ENCODE measurements around the gene ATXN3. TPM values are rescaled to one million over a fixed set of nuclear protein-coding genes. Genes with fewer than 3 reads are reported as not detected.

ATXN3 gene
- total and polyA plus RNA-seq, 2 of the 13 experiments (the other 11 are each of a cell fraction or from before 2014, with no cell fraction given): 14.9 to 17.3 TPM

DNA sequence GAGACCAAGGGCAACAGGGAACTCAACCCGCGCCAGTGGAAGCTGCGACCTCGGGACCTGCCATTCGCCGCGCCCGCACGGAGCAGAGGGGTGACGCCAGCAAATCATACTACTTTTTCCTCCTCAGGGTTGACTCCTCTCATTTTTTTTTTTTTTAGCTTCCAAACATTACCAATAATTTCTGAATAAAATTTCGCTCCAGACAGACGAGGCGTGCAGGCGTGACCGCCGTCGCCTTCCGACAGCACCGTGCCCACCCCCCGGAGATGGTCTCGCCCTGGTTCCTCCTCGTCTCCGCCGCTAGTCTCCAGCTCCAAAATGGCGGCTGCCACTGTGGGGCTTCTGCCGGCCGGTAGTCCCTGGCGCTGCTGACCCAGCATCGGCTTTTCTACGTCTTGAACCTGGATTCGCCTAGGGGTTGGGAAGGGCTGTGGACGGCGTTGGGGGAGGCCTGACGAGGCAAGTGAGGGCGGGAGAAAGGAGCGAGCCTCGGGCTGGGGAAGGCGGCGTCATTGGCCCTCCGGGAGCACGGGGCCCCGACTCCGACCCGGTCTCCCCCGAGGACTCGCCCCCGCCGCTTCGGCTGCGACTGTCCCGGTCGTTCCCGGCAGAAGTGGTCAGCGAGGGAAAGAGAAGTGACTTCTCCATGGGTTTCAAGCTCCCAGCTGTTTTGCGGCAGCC is 15.4 kb upstream of the ATXN3 start, which contains the start of the genes CPSF2 and NDUFB1 (continued):
- TF ChIP-seq MEF2D (CRISPR knock-in tag; IDR thresholded peaks at IDR 0.05): 0 out of 2 replicates have a peak, but pooled peaks have one; percentile 30
- 0 out of 2 replicates have a peak, but pooled peaks have one; percentile 35 for TF ChIP-seq CHCHD3 (CRISPR knock-in tag; IDR thresholded peaks at IDR 0.05)
- TF ChIP-seq FOXK1 (CRISPR knock-in tag; IDR thresholded peaks at IDR 0.05; ENCODE audit: borderline replicate concordance, low read depth): peak; percentile 34; the same call in 1 of the 2 replicates
- TF ChIP-seq, protein P1, sequence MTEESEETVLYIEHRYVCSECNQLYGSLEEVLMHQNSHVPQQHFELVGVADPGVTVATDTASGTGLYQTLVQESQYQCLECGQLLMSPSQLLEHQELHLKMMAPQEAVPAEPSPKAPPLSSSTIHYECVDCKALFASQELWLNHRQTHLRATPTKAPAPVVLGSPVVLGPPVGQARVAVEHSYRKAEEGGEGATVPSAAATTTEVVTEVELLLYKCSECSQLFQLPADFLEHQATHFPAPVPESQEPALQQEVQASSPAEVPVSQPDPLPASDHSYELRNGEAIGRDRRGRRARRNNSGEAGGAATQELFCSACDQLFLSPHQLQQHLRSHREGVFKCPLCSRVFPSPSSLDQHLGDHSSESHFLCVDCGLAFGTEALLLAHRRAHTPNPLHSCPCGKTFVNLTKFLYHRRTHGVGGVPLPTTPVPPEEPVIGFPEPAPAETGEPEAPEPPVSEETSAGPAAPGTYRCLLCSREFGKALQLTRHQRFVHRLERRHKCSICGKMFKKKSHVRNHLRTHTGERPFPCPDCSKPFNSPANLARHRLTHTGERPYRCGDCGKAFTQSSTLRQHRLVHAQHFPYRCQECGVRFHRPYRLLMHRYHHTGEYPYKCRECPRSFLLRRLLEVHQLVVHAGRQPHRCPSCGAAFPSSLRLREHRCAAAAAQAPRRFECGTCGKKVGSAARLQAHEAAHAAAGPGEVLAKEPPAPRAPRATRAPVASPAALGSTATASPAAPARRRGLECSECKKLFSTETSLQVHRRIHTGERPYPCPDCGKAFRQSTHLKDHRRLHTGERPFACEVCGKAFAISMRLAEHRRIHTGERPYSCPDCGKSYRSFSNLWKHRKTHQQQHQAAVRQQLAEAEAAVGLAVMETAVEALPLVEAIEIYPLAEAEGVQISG (CRISPR knock-in tag; IDR thresholded peaks at IDR 0.05): peak; percentile 45; the same call in 1 of the 2 replicates
- peak in 1 of 2 experiments; percentile 80; a peak in 2 of 4 replicates for TF ChIP-seq KLF16 (CRISPR knock-in tag; IDR thresholded peaks at IDR 0.05)
- TF ChIP-seq SP4 (CRISPR knock-in tag; IDR thresholded peaks at IDR 0.05): peak; percentile 45; the same call in 1 of the 2 replicates
- peak; percentile 44; the same call in 1 of the 2 replicates for TF ChIP-seq ZNF563 (CRISPR knock-in tag; IDR thresholded peaks at IDR 0.05)
- no peak for TF ChIP-seq NFE2 (CRISPR knock-in tag; IDR thresholded peaks at IDR 0.05)
- TF ChIP-seq, protein P2, sequence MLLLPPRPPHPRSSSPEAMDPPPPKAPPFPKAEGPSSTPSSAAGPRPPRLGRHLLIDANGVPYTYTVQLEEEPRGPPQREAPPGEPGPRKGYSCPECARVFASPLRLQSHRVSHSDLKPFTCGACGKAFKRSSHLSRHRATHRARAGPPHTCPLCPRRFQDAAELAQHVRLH (CRISPR knock-in tag; IDR thresholded peaks at IDR 0.05; ENCODE audit: borderline replicate concordance, low read depth): peak; percentile 45; the same call in 1 of the 2 replicates
- peak; percentile 78; the same call in 1 of the 2 replicates for TF ChIP-seq GLI4 (CRISPR knock-in tag; IDR thresholded peaks at IDR 0.05; ENCODE audit: borderline replicate concordance)
- TF ChIP-seq ATM (IDR thresholded peaks at IDR 0.05; ENCODE audit: borderline replicate concordance): no peak
- TF ChIP-seq NCOA2 (CRISPR knock-in tag; IDR thresholded peaks at IDR 0.05): no peak
- TF ChIP-seq, protein P3, sequence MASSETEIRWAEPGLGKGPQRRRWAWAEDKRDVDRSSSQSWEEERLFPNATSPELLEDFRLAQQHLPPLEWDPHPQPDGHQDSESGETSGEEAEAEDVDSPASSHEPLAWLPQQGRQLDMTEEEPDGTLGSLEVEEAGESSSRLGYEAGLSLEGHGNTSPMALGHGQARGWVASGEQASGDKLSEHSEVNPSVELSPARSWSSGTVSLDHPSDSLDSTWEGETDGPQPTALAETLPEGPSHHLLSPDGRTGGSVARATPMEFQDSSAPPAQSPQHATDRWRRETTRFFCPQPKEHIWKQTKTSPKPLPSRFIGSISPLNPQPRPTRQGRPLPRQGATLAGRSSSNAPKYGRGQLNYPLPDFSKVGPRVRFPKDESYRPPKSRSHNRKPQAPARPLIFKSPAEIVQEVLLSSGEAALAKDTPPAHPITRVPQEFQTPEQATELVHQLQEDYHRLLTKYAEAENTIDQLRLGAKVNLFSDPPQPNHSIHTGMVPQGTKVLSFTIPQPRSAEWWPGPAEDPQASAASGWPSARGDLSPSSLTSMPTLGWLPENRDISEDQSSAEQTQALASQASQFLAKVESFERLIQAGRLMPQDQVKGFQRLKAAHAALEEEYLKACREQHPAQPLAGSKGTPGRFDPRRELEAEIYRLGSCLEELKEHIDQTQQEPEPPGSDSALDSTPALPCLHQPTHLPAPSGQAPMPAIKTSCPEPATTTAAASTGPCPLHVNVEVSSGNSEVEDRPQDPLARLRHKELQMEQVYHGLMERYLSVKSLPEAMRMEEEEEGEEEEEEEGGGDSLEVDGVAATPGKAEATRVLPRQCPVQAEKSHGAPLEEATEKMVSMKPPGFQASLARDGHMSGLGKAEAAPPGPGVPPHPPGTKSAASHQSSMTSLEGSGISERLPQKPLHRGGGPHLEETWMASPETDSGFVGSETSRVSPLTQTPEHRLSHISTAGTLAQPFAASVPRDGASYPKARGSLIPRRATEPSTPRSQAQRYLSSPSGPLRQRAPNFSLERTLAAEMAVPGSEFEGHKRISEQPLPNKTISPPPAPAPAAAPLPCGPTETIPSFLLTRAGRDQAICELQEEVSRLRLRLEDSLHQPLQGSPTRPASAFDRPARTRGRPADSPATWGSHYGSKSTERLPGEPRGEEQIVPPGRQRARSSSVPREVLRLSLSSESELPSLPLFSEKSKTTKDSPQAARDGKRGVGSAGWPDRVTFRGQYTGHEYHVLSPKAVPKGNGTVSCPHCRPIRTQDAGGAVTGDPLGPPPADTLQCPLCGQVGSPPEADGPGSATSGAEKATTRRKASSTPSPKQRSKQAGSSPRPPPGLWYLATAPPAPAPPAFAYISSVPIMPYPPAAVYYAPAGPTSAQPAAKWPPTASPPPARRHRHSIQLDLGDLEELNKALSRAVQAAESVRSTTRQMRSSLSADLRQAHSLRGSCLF (CRISPR knock-in tag; IDR thresholded peaks at IDR 0.05; ENCODE audit: borderline replicate concordance): 0 out of 2 replicates have a peak, but pooled peaks have one; percentile 18
- TF ChIP-seq, protein P4, sequence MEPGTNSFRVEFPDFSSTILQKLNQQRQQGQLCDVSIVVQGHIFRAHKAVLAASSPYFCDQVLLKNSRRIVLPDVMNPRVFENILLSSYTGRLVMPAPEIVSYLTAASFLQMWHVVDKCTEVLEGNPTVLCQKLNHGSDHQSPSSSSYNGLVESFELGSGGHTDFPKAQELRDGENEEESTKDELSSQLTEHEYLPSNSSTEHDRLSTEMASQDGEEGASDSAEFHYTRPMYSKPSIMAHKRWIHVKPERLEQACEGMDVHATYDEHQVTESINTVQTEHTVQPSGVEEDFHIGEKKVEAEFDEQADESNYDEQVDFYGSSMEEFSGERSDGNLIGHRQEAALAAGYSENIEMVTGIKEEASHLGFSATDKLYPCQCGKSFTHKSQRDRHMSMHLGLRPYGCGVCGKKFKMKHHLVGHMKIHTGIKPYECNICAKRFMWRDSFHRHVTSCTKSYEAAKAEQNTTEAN (CRISPR knock-in tag; conservative IDR thresholded peaks at IDR 0.05): 0 out of 2 replicates have a peak, but pooled peaks have one; percentile 56
- TF ChIP-seq, protein P5, sequence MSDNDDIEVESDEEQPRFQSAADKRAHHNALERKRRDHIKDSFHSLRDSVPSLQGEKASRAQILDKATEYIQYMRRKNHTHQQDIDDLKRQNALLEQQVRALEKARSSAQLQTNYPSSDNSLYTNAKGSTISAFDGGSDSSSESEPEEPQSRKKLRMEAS (IDR thresholded peaks at IDR 0.05): peak; percentile 63
- TF ChIP-seq, protein P6, sequence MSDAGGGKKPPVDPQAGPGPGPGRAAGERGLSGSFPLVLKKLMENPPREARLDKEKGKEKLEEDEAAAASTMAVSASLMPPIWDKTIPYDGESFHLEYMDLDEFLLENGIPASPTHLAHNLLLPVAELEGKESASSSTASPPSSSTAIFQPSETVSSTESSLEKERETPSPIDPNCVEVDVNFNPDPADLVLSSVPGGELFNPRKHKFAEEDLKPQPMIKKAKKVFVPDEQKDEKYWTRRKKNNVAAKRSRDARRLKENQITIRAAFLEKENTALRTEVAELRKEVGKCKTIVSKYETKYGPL (CRISPR knock-in tag; IDR thresholded peaks at IDR 0.05): 0 out of 2 replicates have a peak, but pooled peaks have one; percentile 41

Measured in HepG2 (cell line).